Activated CD8-positive, alpha-beta memory T cell treated with anti-CD3 and anti-CD28 coated beads, Interleukin-2, amount 50 U/mL, for 24 hours (primary cell): ENCODE measurements around the gene TRPM2.
"Not testable (repeated sequence)": the region's sequence is repeated elsewhere in the genome, so short reads cannot be mapped to it uniquely, and the experiment has no call there.

Experiments used
- DNase-seq: peaks from one replicate; pipeline ENCODE4 v3.0.0-alpha.2; 2020; ENCODE audit errors: extremely low read depth

TRPM2 gene

GRCh38 chr21:44397431-44398031 lies 44.1 kb downstream of the TRPM2 start:
- DNase-seq = no peak

GRCh38 chr21:44398499-44398898 lies 45.1 kb downstream of the TRPM2 start:
- DNase-seq = no peak

- no peak for DNase-seq
These were observed 45.9 kb downstream of the TRPM2 start for GRCh38 chr21:44399151-44399954.

- no peak for DNase-seq
These were observed 46.8 kb downstream of the TRPM2 start for GRCh38 chr21:44399955-44400790.

- no peak for DNase-seq
These were observed 47.5 kb downstream of the TRPM2 start for GRCh38 chr21:44400791-44401385.

GRCh38 chr21:44401386-44402160 lies 48.2 kb downstream of the TRPM2 start:
- DNase-seq = no peak

- DNase-seq = no peak
These were observed 49.1 kb downstream of the TRPM2 start for GRCh38 chr21:44402323-44403105.

- no peak for DNase-seq
These were observed 49.9 kb downstream of the TRPM2 start for GRCh38 chr21:44403106-44404020.

- not testable (repeated sequence) for DNase-seq
These were observed 51.1 kb downstream of the TRPM2 start for GRCh38 chr21:44404482-44404881.

GRCh38 chr21:44405091-44405947 lies 51.9 kb downstream of the TRPM2 start:
- no peak for DNase-seq

GRCh38 chr21:44405948-44406872 lies 52.8 kb downstream of the TRPM2 start:
- no peak for DNase-seq

- DNase-seq = no peak
These were observed 53.5 kb downstream of the TRPM2 start for GRCh38 chr21:44406953-44407352.

GRCh38 chr21:44407493-44407892 lies 54.1 kb downstream of the TRPM2 start:
- no peak for DNase-seq

GRCh38 chr21:44408226-44408625 lies 54.8 kb downstream of the TRPM2 start:
- no peak for DNase-seq

- no peak for DNase-seq
These were observed 60.3 kb downstream of the TRPM2 start for GRCh38 chr21:44413566-44414290.

- DNase-seq = no peak
These were observed 61.1 kb downstream of the TRPM2 start for GRCh38 chr21:44414291-44415072.
